MCF 10A (cell line): Measurements from ENCODE around the gene ALDH1A2. TPM values are rescaled to one million over a fixed set of nuclear protein-coding genes. Genes with fewer than 3 reads are reported as not detected.

ENCODE experiments used
- BruUV-seq: library from RNA; stranded (reverse); fragments of 400-500 nt; replicated peaks from 2 replicates; lab custom pipeline; 2021; lab: Mats Ljungman, UMichigan
- CTCF ChIA-PET: fragments of 300-600 bp; sonication (Branson Sonifier 250); formaldehyde crosslinking; extraction: SDS; loops from one replicate; lab custom pipeline; 2021; ENCODE audit warnings: antibody characterized with exemption, inconsistent platforms; lab: Yijun Ruan, JAX
- POLR2A ChIA-PET: fragments of 300-600, 350-650 bp; sonication (Branson Sonifier 250); formaldehyde crosslinking; extraction: SDS; loops from one replicate; lab custom pipeline; 2020; ENCODE audit warnings: antibody characterized with exemption, inconsistent platforms; lab: Yijun Ruan, JAX
- DNase-seq: peaks from one replicate; pipeline ENCODE4 v3.0.0-alpha.2; 2018; ENCODE audit not compliant: unreplicated experiment
- H3K27ac Mint-ChIP-seq: one replicate; pipeline ENCODE4 v1.8.0; 2022; ENCODE audit warnings: mild to moderate bottlenecking, low read depth, mixed read lengths; ENCODE audit not compliant: unreplicated experiment
- H3K27me3 Mint-ChIP-seq: one replicate; pipeline ENCODE4 v1.8.0; 2022; ENCODE audit warnings: mixed read lengths; ENCODE audit not compliant: insufficient read depth, unreplicated experiment
- H3K36me3 Mint-ChIP-seq: one replicate; pipeline ENCODE4 v1.8.0; 2022; ENCODE audit warnings: mild to moderate bottlenecking, moderate library complexity, mixed read lengths; ENCODE audit not compliant: insufficient read depth, unreplicated experiment
- H3K4me1 Mint-ChIP-seq: one replicate; pipeline ENCODE4 v1.8.0; 2022; ENCODE audit warnings: mixed read lengths; ENCODE audit not compliant: insufficient read depth, unreplicated experiment
- H3K4me3 Mint-ChIP-seq: one replicate; pipeline ENCODE4 v1.8.0; 2022; ENCODE audit warnings: mild to moderate bottlenecking, moderate library complexity, mixed read lengths; ENCODE audit not compliant: unreplicated experiment
- H3K9me3 Mint-ChIP-seq: one replicate; pipeline ENCODE4 v1.8.0; 2022; ENCODE audit warnings: mixed read lengths; ENCODE audit not compliant: unreplicated experiment
- intact Hi-C: fragments of 100-400 bp; cut with micrococcal nuclease; formaldehyde crosslinking; loops from 2 replicates; pipeline ENCODE4 v1.14.1; 2022
- total RNA-seq: library from RNA; stranded (reverse); gene quantifications from 2 replicates; pipeline ENCODE4 v1.2.3, GENCODE V29; 2022
- TF ChIP-seq, protein P1 (sequence below): fragments of 200-600 bp; IDR thresholded peaks from one replicate; pipeline ENCODE4 v1.8.0; 2022; ENCODE audit warnings: antibody characterized with exemption, mild to moderate bottlenecking; ENCODE audit not compliant: unreplicated experiment

ALDH1A2 gene
- total RNA-seq, 1 experiment from 2014 or later, result 1.2 TPM

DNA sequence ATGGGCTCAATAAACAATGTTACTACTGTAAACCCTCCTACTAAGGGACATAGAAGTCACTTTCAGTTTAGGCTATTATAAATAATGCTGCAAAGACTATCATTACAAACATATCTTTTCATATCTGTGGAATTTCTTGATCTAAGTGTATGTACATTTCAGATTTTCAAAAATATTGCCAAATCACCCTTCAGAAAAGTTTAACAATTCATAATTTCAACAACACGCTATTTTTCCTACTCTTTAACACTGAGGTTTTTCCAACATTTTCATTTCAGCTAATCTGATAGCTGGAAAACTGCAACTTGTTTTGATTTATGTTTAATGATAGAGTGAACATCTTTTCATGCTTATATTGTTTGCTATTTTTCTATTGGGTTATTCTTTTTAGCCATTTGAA lies 69.0 kb downstream of the ALDH1A2 start:
- no peak for DNase-seq
- CTCF ChIA-PET, result interaction anchor here (0.6 kb wide), 1 partner anchor 342 kb away, joined by 3 read pairs; no protein-coding TSS in a partner anchor
- no TSS peak for BruUV-seq
- POLR2A ChIA-PET, result no interaction called here
- Mint-ChIP-seq H3K36me3 (no peaks in the 10 kb centered on the region), H3K27me3 (no peaks in the 10 kb centered on the region), H3K4me1 (no peaks in the 10 kb centered on the region), H3K27ac (no peak overlapping the region), H3K9me3 (no peaks in the 10 kb centered on the region), H3K4me3 (no peak overlapping the region)
- intact Hi-C loops, result no loop called here
- TF ChIP-seq, protein P1, sequence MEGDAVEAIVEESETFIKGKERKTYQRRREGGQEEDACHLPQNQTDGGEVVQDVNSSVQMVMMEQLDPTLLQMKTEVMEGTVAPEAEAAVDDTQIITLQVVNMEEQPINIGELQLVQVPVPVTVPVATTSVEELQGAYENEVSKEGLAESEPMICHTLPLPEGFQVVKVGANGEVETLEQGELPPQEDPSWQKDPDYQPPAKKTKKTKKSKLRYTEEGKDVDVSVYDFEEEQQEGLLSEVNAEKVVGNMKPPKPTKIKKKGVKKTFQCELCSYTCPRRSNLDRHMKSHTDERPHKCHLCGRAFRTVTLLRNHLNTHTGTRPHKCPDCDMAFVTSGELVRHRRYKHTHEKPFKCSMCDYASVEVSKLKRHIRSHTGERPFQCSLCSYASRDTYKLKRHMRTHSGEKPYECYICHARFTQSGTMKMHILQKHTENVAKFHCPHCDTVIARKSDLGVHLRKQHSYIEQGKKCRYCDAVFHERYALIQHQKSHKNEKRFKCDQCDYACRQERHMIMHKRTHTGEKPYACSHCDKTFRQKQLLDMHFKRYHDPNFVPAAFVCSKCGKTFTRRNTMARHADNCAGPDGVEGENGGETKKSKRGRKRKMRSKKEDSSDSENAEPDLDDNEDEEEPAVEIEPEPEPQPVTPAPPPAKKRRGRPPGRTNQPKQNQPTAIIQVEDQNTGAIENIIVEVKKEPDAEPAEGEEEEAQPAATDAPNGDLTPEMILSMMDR, result no peak

DNA sequence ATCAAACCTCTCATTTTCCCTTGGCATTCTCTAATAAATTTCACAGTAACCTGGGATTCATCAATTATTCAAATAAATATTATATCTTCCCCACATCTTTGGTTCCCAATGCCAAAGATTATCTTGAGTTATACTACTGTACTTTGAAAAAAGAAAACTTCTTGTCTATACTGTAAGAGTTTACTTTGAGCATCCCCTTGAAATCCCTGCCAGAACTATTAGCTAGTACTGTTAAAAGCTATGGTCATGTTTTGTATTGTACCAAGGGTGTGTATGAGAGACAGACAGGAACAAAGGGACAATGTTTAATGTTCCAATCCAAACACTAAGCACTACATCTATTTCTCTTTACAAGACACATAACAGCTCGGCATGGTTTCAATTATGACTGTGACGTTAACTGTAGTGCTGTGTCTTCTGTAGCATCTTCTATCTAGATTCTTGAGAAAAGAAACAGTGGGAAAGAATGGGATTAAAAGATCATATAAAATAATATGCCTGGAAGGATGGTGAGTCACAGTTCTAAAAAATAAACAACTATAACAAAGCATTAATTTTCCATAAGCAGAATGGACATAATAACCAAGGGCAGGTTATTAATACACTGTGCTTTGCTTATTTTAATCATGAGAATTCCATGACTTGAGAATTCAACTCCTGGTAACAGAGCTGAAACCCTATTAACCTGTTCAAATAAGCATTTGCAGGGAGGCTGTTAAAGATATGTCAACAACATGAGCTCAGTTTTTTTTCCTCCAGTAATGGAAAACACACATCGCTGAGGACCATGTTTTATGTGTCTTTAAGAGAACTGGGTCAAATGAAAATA lies 71.1 kb downstream of the ALDH1A2 start:
- ChIA-PET POLR2A (interaction anchor here (0.7 to 1.1 kb wide), 3 partner anchors 17 to 70 kb away, joined by 3 read pairs; no protein-coding TSS in a partner anchor), CTCF (interaction anchor here (0.6 to 1.3 kb wide), 6 partner anchors 73 to 490 kb away, joined by 3 to 4 read pairs (median 3); no protein-coding TSS in a partner anchor)
- no peak for DNase-seq
- TF ChIP-seq, protein P1, result no peak
- no TSS peak for BruUV-seq
- H3K9me3 Mint-ChIP-seq, result no peaks in the 10 kb centered on the region
- no peaks in the 10 kb centered on the region for H3K4me1 Mint-ChIP-seq
- no peaks in the 10 kb centered on the region for H3K36me3 Mint-ChIP-seq
- H3K4me3 Mint-ChIP-seq, result no peak overlapping the region
- H3K27ac Mint-ChIP-seq, result no peak overlapping the region
- H3K27me3 Mint-ChIP-seq, result no peaks in the 10 kb centered on the region
- intact Hi-C loops, result no loop called here

DNA sequence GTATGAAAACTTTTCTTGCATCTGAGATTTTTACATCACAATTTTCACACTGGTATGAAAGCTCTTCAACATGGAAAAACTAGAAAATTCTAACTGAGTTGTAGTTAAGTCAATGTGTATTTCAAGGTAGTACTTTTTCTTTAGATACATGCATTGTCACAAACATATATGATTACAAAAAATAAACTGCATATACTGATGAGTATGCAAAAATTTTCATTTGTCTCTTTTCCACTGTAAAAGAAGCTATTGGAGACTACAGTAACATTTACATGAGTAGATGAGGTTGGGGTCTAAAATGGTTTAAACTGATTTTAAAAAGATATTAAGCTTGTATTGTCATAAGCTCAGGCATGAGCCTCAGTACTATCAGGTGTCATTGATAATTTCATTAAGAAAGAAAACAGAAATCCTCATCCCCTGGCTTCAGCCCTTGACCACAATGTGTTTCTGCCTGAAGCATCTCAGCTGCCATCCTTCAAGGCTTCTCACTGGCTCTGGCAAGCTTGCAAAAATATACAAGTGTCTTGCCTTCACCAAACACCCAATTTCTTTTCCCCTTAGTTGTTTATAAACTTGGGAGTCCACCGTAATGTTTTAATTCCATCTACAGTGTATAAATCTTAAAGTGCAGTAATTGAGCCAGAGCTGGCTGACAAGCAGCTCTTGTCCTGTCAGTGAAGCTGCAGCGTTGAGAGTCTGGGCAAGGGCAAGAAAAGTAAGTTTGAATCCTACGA lies 71.9 kb downstream of the ALDH1A2 start:
- Mint-ChIP-seq H3K27me3 (no peaks in the 10 kb centered on the region), H3K4me3 (no peak overlapping the region), H3K27ac (no peak overlapping the region), H3K9me3 (no peaks in the 10 kb centered on the region), H3K36me3 (no peaks in the 10 kb centered on the region), H3K4me1 (no peaks in the 10 kb centered on the region)
- intact Hi-C loops, result no loop called here
- ChIA-PET POLR2A (interaction anchor here (0.7 to 1.2 kb wide), 4 partner anchors 9 to 1561 kb away, joined by 3 to 5 read pairs (median 3); no protein-coding TSS in a partner anchor), CTCF (interaction anchor here (0.7 to 1.3 kb wide), 5 partner anchors 74 to 124 kb away, joined by 3 to 4 read pairs (median 3); no protein-coding TSS in a partner anchor)
- BruUV-seq, result no TSS peak
- TF ChIP-seq, protein P1, result no peak
- DNase-seq, result no peak
